ENCODE measurements around the gene B3GAT3. TPM values are rescaled to one million over a fixed set of nuclear protein-coding genes. Genes with fewer than 3 reads are reported as not detected.

The B3GAT3 gene
- polyA plus RNA-seq, 1 donor from 2014 or later: 102 TPM

DNA sequence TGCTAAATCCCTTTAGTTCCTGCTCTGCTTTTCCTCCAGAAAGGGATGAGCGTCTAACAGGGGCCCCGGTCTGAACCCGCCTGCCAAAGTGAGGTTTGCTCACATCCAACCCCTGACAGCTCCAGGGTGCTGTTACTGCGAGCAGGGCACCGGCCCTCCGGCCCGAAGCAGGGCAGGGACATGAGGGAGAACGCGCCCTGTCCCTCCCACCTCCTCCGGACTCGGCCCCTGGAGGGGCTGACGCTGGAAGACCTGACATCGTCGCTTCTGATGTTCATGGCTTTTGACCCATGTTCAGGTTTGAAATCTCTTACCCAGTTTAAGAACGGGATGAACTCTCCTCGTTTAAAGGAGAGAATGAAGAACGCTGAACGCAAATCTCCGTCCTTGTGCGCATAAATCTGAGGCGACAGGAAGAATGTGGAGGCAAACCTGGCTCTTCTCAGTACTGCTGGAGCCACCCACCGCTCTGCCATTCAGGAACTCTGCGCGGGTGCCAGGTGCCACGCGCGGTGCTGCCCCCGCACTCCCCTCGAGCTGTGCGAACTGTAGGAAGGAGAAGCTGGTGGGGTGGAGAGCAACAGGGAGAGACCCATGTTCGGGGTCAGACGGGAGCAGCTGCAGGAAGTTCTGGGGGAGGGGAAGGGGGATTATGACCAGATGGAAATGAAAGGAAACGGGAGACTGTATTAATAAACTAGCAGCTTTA, 47.3 kb downstream of the B3GAT3 start:
- H3K9me2 ChIP-seq (ENCODE audit: insufficient read depth, low read length): no peaks in the 10 kb centered on the region
- H3F3A ChIP-seq (ENCODE audit: insufficient read depth, low read length, poor library complexity, severe bottlenecking): no peaks in the 10 kb centered on the region
- peak overlapping the region; percentile 87 for H3K4me3 ChIP-seq (ENCODE audit: low read length)
- H3K9ac ChIP-seq (ENCODE audit: low read length): peak overlapping the region; percentile 75
- peak overlapping the region; percentile 70 for H3K4me2 ChIP-seq (ENCODE audit: low read length)
- H3K36me3 ChIP-seq (ENCODE audit: insufficient read depth, low read length): no peaks in the 10 kb centered on the region
- H3K79me2 ChIP-seq (replicated peaks; ENCODE audit: insufficient read depth, low read length): peaks cover 33% of the 10 kb centered on the region
- H3K9me3 ChIP-seq (ENCODE audit: low read length): no peaks in the 10 kb centered on the region
- H4K20me1 ChIP-seq (ENCODE audit: insufficient read depth): no peaks in the 10 kb centered on the region
- TF ChIP-seq MXI1 (conservative IDR thresholded peaks at IDR 0.05; ENCODE audit: poor library complexity, severe bottlenecking): no peak
- TF ChIP-seq, protein P1, sequence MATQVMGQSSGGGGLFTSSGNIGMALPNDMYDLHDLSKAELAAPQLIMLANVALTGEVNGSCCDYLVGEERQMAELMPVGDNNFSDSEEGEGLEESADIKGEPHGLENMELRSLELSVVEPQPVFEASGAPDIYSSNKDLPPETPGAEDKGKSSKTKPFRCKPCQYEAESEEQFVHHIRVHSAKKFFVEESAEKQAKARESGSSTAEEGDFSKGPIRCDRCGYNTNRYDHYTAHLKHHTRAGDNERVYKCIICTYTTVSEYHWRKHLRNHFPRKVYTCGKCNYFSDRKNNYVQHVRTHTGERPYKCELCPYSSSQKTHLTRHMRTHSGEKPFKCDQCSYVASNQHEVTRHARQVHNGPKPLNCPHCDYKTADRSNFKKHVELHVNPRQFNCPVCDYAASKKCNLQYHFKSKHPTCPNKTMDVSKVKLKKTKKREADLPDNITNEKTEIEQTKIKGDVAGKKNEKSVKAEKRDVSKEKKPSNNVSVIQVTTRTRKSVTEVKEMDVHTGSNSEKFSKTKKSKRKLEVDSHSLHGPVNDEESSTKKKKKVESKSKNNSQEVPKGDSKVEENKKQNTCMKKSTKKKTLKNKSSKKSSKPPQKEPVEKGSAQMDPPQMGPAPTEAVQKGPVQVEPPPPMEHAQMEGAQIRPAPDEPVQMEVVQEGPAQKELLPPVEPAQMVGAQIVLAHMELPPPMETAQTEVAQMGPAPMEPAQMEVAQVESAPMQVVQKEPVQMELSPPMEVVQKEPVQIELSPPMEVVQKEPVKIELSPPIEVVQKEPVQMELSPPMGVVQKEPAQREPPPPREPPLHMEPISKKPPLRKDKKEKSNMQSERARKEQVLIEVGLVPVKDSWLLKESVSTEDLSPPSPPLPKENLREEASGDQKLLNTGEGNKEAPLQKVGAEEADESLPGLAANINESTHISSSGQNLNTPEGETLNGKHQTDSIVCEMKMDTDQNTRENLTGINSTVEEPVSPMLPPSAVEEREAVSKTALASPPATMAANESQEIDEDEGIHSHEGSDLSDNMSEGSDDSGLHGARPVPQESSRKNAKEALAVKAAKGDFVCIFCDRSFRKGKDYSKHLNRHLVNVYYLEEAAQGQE (IDR thresholded peaks at IDR 0.05; ENCODE audit: borderline replicate concordance): no peak
- no peak for TF ChIP-seq POLR2AphosphoS5 (IDR thresholded peaks at IDR 0.05)
- no peak for TF ChIP-seq EP300 (conservative IDR thresholded peaks at IDR 0.05; ENCODE audit: poor library complexity, severe bottlenecking)
- TF ChIP-seq, protein P2, sequence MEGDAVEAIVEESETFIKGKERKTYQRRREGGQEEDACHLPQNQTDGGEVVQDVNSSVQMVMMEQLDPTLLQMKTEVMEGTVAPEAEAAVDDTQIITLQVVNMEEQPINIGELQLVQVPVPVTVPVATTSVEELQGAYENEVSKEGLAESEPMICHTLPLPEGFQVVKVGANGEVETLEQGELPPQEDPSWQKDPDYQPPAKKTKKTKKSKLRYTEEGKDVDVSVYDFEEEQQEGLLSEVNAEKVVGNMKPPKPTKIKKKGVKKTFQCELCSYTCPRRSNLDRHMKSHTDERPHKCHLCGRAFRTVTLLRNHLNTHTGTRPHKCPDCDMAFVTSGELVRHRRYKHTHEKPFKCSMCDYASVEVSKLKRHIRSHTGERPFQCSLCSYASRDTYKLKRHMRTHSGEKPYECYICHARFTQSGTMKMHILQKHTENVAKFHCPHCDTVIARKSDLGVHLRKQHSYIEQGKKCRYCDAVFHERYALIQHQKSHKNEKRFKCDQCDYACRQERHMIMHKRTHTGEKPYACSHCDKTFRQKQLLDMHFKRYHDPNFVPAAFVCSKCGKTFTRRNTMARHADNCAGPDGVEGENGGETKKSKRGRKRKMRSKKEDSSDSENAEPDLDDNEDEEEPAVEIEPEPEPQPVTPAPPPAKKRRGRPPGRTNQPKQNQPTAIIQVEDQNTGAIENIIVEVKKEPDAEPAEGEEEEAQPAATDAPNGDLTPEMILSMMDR (IDR thresholded peaks at IDR 0.05; ENCODE audit: poor library complexity, severe bottlenecking): no peak
- TF ChIP-seq SMC3 (conservative IDR thresholded peaks at IDR 0.05; ENCODE audit: poor library complexity): no peak
- no peak for TF ChIP-seq TAF1 (IDR thresholded peaks at IDR 0.05; ENCODE audit: low read depth)
- no peak for TF ChIP-seq EZH2 (IDR thresholded peaks at IDR 0.05; ENCODE audit: borderline replicate concordance, insufficient read depth, low read length, poor library complexity, severe bottlenecking)
- TF ChIP-seq RAD21 (conservative IDR thresholded peaks at IDR 0.05): no peak
- no peaks in the 10 kb centered on the region for H3K27me3 ChIP-seq (ENCODE audit: insufficient read depth, low read depth, low read length)
- peak overlapping the region; percentile 73 for H2AFZ ChIP-seq (ENCODE audit: low read depth, low read length)
- peak overlapping the region; percentile 74 for H3K27ac ChIP-seq (ENCODE audit: low read length)

DNA sequence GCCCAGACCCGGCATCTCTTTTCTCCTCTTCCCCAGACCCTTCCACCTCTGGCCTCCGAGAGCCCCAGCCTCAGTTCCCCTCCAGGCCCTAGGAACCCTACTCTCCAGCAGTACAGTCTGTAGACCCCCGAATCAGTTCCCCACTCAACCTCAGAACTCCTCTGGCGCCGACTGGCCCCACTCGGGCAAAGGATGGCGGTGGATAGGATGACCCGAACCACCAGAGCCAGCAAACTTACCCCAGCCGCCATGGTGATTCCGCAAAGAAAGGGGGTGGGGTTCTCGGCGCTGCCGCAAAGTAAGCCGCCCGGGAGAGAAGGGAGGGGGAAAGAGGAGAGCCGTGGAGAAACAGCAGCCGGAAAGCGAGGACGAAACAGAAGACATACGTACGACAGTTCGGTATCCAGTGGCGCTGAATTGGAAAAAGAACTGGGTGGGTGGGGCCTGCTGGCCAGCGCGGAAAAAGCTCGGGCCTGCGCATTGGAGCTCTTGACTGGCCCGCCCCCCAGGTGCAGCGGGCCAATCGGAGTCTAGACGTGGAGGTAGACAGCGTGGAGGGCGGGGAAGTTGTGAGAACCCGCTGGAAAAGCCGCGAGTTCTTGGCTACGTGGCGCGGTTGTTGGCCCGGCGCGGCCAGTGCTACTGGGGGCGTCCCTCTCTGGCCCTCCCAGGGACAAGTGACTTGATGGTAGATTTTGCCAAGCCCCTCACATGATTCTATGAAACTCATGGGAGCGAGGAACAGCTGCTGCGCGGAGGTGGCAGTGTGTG, 48.0 kb downstream of the B3GAT3 start, which contains the start of gene EEF1G:
TSS of gene EEF1G (minus strand) at position 300 of the 771 bp plus-strand sequence. CDS start at position 251, 49 bp downstream.
- Histone ChIP-seq H3K4me3 (ENCODE audit: low read length) (peak within 1 kb of the TSS; percentile 87), H4K20me1 (ENCODE audit: insufficient read depth) (no peaks in the 10 kb centered on the region), H3K27me3 (ENCODE audit: insufficient read depth, low read depth, low read length) (no peaks in the 10 kb centered on the region), H3K9me3 (ENCODE audit: low read length) (no peaks in the 10 kb centered on the region), H3K4me2 (ENCODE audit: low read length) (peak within 1 kb of the TSS; percentile 70), H2AFZ (ENCODE audit: low read depth, low read length) (peak within 1 kb of the TSS; percentile 73), H3K79me2 (replicated peaks; ENCODE audit: insufficient read depth, low read length) (peaks cover 33% of the 10 kb centered on the region), H3F3A (ENCODE audit: insufficient read depth, low read length, poor library complexity, severe bottlenecking) (no peaks in the 10 kb centered on the region), H3K9ac (ENCODE audit: low read length) (peak within 1 kb of the TSS; percentile 84), H3K27ac (ENCODE audit: low read length) (peak within 1 kb of the TSS; percentile 79), H3K9me2 (ENCODE audit: insufficient read depth, low read length) (no peaks in the 10 kb centered on the region), H3K36me3 (ENCODE audit: insufficient read depth, low read length) (peaks cover 4% of the 10 kb centered on the region)
- peak; percentile 86 for TF ChIP-seq POLR2AphosphoS5 (IDR thresholded peaks at IDR 0.05)
- TF ChIP-seq, protein P2 (IDR thresholded peaks at IDR 0.05; ENCODE audit: poor library complexity, severe bottlenecking): peak; percentile 15
- no peak for TF ChIP-seq EZH2 (IDR thresholded peaks at IDR 0.05; ENCODE audit: borderline replicate concordance, insufficient read depth, low read length, poor library complexity, severe bottlenecking)
- peak; percentile 37 for TF ChIP-seq EP300 (conservative IDR thresholded peaks at IDR 0.05; ENCODE audit: poor library complexity, severe bottlenecking)
- TF ChIP-seq, protein P1 (IDR thresholded peaks at IDR 0.05; ENCODE audit: borderline replicate concordance): peak; percentile 98
- TF ChIP-seq MXI1 (conservative IDR thresholded peaks at IDR 0.05; ENCODE audit: poor library complexity, severe bottlenecking): peak; percentile 69
- TF ChIP-seq TAF1 (IDR thresholded peaks at IDR 0.05; ENCODE audit: low read depth): peak; percentile 98
- TF ChIP-seq RAD21 (conservative IDR thresholded peaks at IDR 0.05): peak; percentile 27
- no peak for TF ChIP-seq SMC3 (conservative IDR thresholded peaks at IDR 0.05; ENCODE audit: poor library complexity)
